Right lobe of liver (tissue), 6 donors: ENCODE results near the gene AGAP2. TPM values are rescaled to one million over a fixed set of nuclear protein-coding genes. Genes with fewer than 3 reads are reported as not detected.

ENCODE experiments used
- ATAC-seq, 4 donors: fragments of 200-7000 bp; cut with Tn5 transposase; one replicate each; pipeline ENCODE4 v1.9.1; 2020; ENCODE audit warnings: mild to moderate bottlenecking in 4 of 4, moderate library complexity in 4 of 4
- DNase-seq, 3 donors: peaks; one replicate each; pipeline ENCODE4 v3.0.0-alpha.2; 2020
- H3K27ac ChIP-seq, 3 donors: fragments of 200-600 bp; one replicate each; pipeline ENCODE4 v1.8.0; 2022
- H3K27me3 ChIP-seq, 2 donors: fragments of 200-600 bp; one replicate each; pipeline ENCODE4 v1.8.0; 2022
- H3K36me3 ChIP-seq, 4 donors: fragments of 200-600 bp; sonication (generic) in 1 of 4; one replicate each; pipeline versions ENCODE4 v1.5.1 to v1.8.0; 2017 to 2022; ENCODE audit warnings: control low read depth in 1 of 4
- H3K4me1 ChIP-seq, 4 donors: fragments of 200-600 bp; sonication (generic) in 1 of 4; one replicate each; pipeline versions ENCODE4 v1.5.1 to v1.8.0; 2017 to 2022; ENCODE audit warnings: control low read depth in 1 of 4
- H3K4me3 ChIP-seq, 3 donors: fragments of 200-600 bp; one replicate each; pipeline ENCODE4 v1.8.0; 2022
- H3K9me3 ChIP-seq, 4 donors: fragments of 200-600 bp; sonication (generic) in 1 of 4; one replicate each; pipeline versions ENCODE4 v1.5.1 to v1.8.0; 2017 to 2022; ENCODE audit warnings: control low read depth in 1 of 4
- POLR2A ChIP-seq: fragments of 450-650 bp; IDR thresholded peaks from one replicate; pipeline ENCODE4 v1.6.1; 2017; ENCODE audit warnings: antibody characterized with exemption, mild to moderate bottlenecking
- WGBS: methylation state at CpG from one replicate; pipeline ENCODE4 v1.1.6; 2018; ENCODE audit warnings: low coverage, low lambda C conversion rate; ENCODE audit not compliant: insufficient coverage; ENCODE audit errors: missing lambda C conversion rate; 5-methylcytosine and 5-hydroxymethylcytosine counted together
- intact Hi-C, 2 donors: fragments of 100-400 bp; cut with DNase I; formaldehyde crosslinking; loops; one replicate each; pipeline versions ENCODE4 v1.11.2 to v1.14.1; 2022
- long read RNA-seq: library from polyadenylated mRNA; unstranded; transcript quantifications from one replicate; pipeline ENCODE4 v2.0.0, GENCODE V29; 2019
- total RNA-seq, 6 experiments: library from RNA; depleted of rRNA in 2 of 6; stranded (reverse); fragments of >200 nt in 2 of 6; fragmentation: NEBNext Ultra II Directional in 3 of 6; extraction: Animal tissue kit (Norgen Biotek cat#: 25700) in 3 of 6; gene quantifications; one replicate each; pipeline versions ENCODE4 v1.1.0 to v1.2.4, GENCODE V29; 2016 to 2023
- TF ChIP-seq, protein P1 (sequence below), 4 donors: fragments of 200-600 bp in 3 of 4; fragments of 450-650 bp in 1 of 4; IDR thresholded peaks; one replicate each; pipeline versions ENCODE4 v1.5.1 to v1.8.0; 2016 to 2022; ENCODE audit warnings: antibody characterized with exemption in 4 of 4, mild to moderate bottlenecking in 2 of 4
- donor health status: DM: no; HTN: yes; CAD: no.
- donor health status: DM: no; HTN: no; CAD: no.
- donor health status: DM: no; HTN: no; CAD: no.
- donor health status: DM: no; HTN: yes; CAD: no.
- donor health status: DM: no; HTN: yes; CAD: no.

Gene AGAP2
- total RNA-seq = under 1 TPM; 0.26 to 0.87 (median 0.57) TPM
- long read RNA-seq = 0 reads

DNA sequence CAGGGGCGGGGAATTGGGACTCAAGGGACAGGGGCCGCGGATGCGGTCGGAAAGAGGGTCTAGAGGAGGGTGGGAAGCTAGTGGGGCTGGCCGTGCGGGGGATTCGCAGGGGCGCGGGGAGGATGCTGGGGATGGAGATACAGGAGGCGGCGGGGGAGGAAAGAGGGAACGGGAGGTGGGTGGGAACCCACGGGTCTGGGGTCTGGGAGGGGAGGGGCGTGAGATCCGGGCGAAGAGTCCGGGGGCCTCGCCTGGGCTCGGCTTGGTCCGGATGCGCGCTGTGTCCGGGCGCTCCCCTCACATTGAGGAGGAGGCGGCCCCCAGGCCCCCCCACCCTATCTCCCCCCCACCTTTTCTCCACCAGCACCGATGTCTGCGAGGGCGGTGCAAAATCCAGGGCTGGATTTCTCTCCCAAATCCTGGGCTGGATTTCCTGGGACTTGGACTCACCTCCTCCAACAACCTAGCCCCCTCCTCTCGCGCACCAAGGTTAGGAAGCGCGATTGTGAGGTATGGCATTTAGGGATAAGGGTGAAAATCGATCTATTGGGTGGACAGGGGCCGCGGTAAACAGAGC lies at the start of gene AGAP2:
Gene AGAP2, minus strand, starts transcription at position 82 of the 577 bp plus-strand sequence. CDS start 496 bp downstream, outside the sequence.
- Histone ChIP-seq H3K27ac (no peak within 1 kb of the TSS), H3K36me3 (no peaks in the 10 kb centered on the region), H3K4me3 (peak within 1 kb of the TSS; percentile 5 to 21 (median 14)), H3K27me3 (peaks cover 0 to 26% of the 10 kb centered on the region in 2 donors), H3K4me1 (peaks cover 0 to 18% (median 6%) of the 10 kb centered on the region in 4 donors), H3K9me3 (no peaks in the 10 kb centered on the region)
- intact Hi-C loops = no loop called here
- ATAC-seq = no peak
- DNase-seq = peak in 1 of 3 donors; percentile 52
- TF ChIP-seq, protein P1, sequence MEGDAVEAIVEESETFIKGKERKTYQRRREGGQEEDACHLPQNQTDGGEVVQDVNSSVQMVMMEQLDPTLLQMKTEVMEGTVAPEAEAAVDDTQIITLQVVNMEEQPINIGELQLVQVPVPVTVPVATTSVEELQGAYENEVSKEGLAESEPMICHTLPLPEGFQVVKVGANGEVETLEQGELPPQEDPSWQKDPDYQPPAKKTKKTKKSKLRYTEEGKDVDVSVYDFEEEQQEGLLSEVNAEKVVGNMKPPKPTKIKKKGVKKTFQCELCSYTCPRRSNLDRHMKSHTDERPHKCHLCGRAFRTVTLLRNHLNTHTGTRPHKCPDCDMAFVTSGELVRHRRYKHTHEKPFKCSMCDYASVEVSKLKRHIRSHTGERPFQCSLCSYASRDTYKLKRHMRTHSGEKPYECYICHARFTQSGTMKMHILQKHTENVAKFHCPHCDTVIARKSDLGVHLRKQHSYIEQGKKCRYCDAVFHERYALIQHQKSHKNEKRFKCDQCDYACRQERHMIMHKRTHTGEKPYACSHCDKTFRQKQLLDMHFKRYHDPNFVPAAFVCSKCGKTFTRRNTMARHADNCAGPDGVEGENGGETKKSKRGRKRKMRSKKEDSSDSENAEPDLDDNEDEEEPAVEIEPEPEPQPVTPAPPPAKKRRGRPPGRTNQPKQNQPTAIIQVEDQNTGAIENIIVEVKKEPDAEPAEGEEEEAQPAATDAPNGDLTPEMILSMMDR (IDR thresholded peaks at IDR 0.05) = no peak
- TF ChIP-seq POLR2A = no peak
- 15% methylated on average over 31 of the region's 36 CpGs for WGBS

GRCh38 chr12:57783861-57784260 lies 45.3 kb upstream of the AGAP2 start:
- WGBS = 91% methylated on average over 11 of the region's 11 CpGs
- intact Hi-C loops = no loop called here
- H3K4me1 ChIP-seq = peaks cover 0 to 17% (median 0%) of the 10 kb centered on the region in 4 donors
- DNase-seq (no peak), ATAC-seq (no peak)
- H3K27ac ChIP-seq = no peak overlapping the region
- no peak overlapping the region for H3K4me3 ChIP-seq
- TF ChIP-seq POLR2A = no peak
- TF ChIP-seq, protein P1 (IDR thresholded peaks at IDR 0.05) = no peak
- H3K27me3 ChIP-seq = no peaks in the 10 kb centered on the region
- peaks cover 0 to 27% (median 11%) of the 10 kb centered on the region in 4 donors for H3K36me3 ChIP-seq
- no peaks in the 10 kb centered on the region for H3K9me3 ChIP-seq

DNA sequence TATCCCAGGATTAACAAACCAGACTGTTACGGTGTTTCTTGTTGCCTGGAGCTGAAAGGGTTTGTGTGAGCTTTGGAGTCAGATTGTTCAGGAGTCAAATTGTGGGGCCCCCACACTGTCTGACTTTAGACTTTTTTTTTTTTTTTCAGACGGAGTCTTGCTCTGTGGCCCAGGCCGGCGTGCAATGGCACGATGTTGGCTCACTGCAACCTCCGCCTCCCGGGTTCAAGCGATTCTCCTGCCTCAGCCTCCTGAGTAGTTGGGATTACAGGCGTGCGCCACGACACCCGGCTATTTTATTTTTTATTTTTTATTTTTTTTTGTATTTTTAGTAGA lies 44.9 kb upstream of the AGAP2 start:
- no peak overlapping the region for H3K27ac ChIP-seq
- WGBS = 70% methylated on average over 10 of the region's 12 CpGs

GRCh38 chr12:57782608-57783465 lies 44.3 kb upstream of the AGAP2 start, which contains the start of gene TSFM:
Gene TSFM (plus strand): TSS chr12:57782787. CDS start chr12:57782802, 15 bp downstream.
- H3K27ac ChIP-seq = peak within 1 kb of the TSS; percentile 14 to 60 (median 41)
- peak within 1 kb of the TSS; percentile 94 to 97 (median 95) for H3K4me3 ChIP-seq
- H3K36me3 ChIP-seq = peaks cover 0 to 27% (median 10%) of the 10 kb centered on the region in 4 donors
- no peaks in the 10 kb centered on the region for H3K27me3 ChIP-seq
- ATAC-seq (peak; percentile 97 to 100 (median 99)), DNase-seq (peak; percentile 96)
- H3K9me3 ChIP-seq = no peaks in the 10 kb centered on the region
- H3K4me1 ChIP-seq = peaks cover 0 to 17% (median 0%) of the 10 kb centered on the region in 4 donors
- TF ChIP-seq POLR2A = peak; percentile 54
- TF ChIP-seq, protein P1 (IDR thresholded peaks at IDR 0.05) = peak; percentile 95 to 99 (median 96)
- 1% methylated on average over 24 of the region's 45 CpGs for WGBS
- intact Hi-C loops = no loop called here

More for the DNA sequence above, 44.9 kb upstream of the AGAP2 start:
- Histone ChIP-seq H3K27me3 (no peaks in the 10 kb centered on the region), H3K4me1 (peaks cover 0 to 17% (median 0%) of the 10 kb centered on the region in 4 donors), H3K4me3 (peak overlapping the region; percentile 94 to 97 (median 95)), H3K9me3 (no peaks in the 10 kb centered on the region), H3K36me3 (peaks cover 0 to 27% (median 10%) of the 10 kb centered on the region in 4 donors)
- TF ChIP-seq, protein P1 (IDR thresholded peaks at IDR 0.05) = no peak
- TF ChIP-seq POLR2A = no peak
- intact Hi-C loops = no loop called here
- ATAC-seq (no peak), DNase-seq (no peak)
